Uterus (tissue), 2 donors: Measurements from ENCODE around the gene KIF26B.

ENCODE experiments used
- POLR2A ChIP-seq, 2 donors: fragments of 450-650 bp; IDR thresholded peaks; one replicate each; pipeline ENCODE4 v1.6.1; 2016; ENCODE audit warnings: antibody characterized with exemption in 2 of 2, mild to moderate bottlenecking in 1 of 2, moderate library complexity in 1 of 2
- TF ChIP-seq, protein P1 (sequence below), 4 experiments: fragments of 200-600 bp in 2 of 4; fragments of 450-650 bp in 2 of 4; sonication (generic) in 2 of 4; IDR thresholded peaks; one replicate each; pipeline ENCODE4 v1.5.1; 2016 to 2019; ENCODE audit warnings: antibody characterized with exemption in 4 of 4, mild to moderate bottlenecking in 2 of 4, moderate library complexity in 1 of 4

DNA sequence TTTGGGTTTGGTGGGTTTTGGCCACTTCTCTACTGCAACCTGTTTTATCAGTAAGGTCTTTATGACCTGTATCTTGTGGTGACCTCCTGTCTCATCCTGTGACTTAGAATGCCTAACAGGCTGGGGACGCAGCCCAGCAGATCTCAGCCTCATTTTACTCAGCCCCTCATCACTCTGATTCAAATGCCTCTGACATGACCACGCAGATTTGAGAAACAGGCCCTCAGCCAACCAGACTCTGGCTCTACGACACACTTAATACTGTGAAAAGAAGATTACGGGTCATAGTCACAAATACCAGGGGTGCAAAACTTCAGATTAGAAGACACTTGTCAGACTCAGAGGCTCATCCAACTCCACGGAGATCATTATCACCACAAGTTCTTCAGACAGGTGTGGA lies 28.3 kb upstream of the KIF26B start:
- TF ChIP-seq, protein P1, sequence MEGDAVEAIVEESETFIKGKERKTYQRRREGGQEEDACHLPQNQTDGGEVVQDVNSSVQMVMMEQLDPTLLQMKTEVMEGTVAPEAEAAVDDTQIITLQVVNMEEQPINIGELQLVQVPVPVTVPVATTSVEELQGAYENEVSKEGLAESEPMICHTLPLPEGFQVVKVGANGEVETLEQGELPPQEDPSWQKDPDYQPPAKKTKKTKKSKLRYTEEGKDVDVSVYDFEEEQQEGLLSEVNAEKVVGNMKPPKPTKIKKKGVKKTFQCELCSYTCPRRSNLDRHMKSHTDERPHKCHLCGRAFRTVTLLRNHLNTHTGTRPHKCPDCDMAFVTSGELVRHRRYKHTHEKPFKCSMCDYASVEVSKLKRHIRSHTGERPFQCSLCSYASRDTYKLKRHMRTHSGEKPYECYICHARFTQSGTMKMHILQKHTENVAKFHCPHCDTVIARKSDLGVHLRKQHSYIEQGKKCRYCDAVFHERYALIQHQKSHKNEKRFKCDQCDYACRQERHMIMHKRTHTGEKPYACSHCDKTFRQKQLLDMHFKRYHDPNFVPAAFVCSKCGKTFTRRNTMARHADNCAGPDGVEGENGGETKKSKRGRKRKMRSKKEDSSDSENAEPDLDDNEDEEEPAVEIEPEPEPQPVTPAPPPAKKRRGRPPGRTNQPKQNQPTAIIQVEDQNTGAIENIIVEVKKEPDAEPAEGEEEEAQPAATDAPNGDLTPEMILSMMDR (IDR thresholded peaks at IDR 0.05): no peak
- TF ChIP-seq POLR2A (IDR thresholded peaks at IDR 0.05): no peak
